Stimulated activated CD4-positive, alpha-beta T cell treated with anti-CD3 and anti-CD28 coated beads, TNF-alpha, amount 100 ng/mL, for 48 hours (primary cell): ENCODE results near the gene ZNF687.

Experiments used
- DNase-seq, 3 donors: peaks; one replicate each; pipeline ENCODE4 v3.0.0-alpha.2; 2020; ENCODE audit warnings: low read depth in 3 of 3

ZNF687 gene

DNA sequence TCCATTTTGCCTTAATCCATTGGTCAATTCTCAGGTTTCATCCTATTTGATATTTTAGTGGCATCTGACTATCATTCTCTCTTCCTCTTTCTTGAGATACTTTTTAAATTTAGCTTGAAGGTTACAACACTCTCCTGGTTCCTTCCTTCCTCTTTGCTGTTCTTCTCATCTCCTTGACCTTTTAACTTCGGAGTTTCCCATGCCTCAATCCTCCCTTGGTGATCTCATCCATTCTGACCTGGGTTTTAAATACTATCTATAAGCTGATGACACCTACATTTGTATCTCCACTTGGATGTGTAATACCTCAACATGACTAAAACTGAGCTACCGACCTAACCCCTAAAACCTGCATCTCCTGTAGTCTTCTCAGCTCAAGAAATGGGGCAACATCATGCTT lies 4.8 kb upstream of the ZNF687 start:
- DNase-seq: no peak

DNA sequence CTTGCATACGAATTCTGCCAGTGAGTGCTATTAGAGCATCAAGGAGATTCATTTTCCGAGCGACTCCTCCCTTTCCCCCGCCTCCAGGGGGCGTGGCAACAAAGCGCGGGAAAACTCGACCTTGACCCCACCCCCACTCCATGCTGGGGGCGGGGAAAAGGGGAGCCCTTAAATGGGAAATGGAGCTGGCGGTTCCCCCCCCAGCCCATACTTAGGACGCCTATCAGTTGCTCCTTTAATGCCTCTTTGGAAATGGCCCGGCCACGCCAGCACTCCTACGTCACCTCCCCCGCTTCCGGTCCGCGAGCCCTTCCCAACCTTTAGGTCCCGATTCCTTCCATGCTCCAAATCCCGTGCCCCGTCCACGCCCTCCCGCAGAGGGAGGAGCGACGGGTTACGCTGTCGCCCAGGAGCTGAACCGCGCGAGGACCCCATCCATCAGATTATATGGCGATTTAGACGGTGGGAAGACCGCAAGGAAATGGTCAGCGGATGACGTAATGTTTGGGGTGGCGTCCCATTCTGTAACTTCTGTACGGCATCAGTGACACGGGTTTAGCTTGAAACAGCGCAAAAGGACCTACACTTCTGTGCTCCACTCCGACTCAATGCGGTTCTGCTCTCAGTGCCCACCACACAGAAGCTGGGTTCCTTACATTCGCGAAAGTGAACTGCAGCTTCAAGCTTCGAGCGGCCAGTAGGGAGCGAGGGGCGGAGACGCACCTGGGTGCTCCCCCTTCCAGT lies 702 bp upstream of the ZNF687 start:
- peak; percentile 93 to 95 (median 94) for DNase-seq

DNA sequence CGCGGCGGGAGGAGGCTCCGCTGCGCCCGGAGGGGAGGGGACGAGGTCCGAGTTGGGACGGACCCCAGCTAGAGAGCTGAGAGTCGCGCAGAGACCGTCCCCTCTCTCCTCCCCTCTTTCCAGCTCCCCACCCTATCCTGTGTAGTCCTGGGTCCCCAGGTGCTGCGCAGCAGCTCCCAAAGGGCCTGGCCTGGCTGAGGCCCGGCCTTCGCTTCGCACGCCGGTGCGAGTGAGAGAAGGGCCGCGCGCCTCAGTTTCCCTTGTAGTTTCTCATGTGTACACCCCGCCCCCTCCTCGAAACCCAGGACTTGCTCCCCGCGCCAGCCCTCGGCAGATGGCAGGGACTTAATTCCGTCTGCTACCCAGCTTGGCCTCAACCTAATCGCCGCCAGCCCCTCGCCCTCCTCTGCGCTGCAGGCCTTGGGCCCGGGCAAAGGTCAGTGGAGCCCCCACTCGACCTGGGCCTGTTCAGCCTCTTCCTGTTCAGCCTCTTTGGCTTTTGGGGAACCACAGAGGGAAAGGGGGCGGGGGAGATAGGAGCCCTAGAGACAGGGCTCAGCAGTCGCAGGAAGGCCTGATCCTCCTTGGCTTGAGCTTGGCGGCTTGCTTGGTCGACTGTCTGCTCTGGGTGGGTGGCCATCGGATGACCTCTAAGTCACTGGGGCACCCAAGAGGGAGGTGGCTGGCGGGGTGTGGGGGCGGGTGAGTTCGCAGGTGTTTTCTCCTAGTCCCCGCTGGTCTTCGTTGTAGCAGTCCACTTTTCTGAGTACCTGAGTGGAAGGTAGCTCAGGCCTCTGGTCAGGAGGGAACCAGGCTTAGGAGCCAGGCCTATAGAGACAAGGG lies 1.0 kb downstream of the ZNF687 start:
- no peak for DNase-seq

DNA sequence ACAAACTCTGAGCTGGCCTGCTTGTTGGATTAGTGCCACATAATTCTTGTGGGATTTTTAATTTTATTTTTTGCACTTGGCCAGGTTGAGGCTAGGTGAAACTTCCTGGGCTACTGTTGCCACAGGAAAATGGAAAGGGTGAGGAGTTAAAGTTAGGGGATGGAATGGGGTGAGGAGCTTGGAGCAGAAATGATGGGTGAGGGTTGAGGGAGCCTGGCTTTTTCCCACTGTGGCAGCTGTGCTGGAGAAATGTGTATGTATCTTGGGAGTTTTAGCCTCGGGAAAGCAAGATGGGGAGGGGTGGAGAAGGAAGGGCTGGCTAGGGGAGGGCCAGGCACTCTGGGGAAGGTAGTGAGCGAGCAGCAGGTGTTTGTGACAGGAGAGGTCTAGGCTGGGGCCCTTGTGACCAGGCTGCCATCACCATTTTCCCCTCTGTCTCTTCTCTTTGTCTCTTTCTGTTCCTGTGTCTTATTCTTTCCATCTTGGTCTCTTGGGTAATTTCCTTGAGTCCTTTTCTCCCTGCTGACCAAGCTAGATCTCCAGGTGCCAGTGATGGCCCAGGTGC lies 2.0 kb downstream of the ZNF687 start:
- DNase-seq: no peak

DNA sequence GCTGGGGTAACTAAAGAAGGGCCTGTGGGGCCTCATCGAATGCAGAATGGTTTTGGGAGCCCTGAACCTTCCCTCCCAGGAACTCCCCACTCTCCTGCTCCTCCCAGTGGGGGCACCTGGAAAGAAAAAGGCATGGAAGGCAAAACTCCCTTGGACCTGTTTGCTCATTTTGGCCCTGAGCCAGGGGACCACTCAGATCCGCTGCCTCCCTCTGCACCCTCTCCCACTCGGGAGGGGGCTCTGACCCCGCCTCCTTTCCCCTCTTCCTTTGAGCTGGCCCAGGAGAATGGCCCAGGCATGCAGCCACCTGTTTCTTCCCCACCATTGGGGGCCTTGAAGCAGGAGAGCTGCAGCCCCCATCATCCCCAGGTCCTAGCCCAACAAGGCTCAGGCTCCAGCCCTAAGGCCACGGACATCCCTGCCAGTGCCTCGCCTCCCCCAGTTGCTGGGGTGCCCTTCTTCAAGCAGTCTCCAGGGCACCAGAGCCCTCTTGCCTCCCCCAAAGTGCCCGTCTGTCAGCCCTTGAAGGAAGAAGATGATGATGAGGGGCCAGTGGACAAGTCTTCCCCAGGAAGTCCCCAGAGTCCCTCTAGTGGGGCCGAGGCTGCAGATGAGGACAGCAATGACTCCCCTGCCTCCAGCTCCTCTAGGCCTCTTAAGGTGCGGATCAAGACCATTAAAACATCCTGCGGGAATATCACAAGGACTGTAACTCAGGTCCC lies 4.7 kb downstream of the ZNF687 start:
- no peak for DNase-seq

DNA sequence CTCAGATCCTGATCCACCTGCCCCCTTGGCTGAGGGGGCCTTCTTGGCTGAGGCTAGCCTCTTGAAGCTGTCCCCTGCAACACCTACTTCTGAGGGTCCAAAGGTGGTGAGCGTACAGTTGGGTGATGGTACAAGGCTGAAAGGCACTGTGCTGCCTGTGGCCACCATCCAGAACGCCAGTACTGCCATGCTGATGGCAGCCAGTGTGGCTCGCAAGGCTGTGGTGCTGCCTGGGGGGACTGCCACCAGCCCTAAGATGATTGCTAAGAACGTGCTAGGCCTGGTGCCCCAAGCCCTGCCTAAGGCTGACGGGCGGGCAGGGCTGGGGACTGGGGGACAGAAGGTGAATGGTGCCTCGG lies 5.2 kb downstream of the ZNF687 start:
- DNase-seq: no peak

DNA sequence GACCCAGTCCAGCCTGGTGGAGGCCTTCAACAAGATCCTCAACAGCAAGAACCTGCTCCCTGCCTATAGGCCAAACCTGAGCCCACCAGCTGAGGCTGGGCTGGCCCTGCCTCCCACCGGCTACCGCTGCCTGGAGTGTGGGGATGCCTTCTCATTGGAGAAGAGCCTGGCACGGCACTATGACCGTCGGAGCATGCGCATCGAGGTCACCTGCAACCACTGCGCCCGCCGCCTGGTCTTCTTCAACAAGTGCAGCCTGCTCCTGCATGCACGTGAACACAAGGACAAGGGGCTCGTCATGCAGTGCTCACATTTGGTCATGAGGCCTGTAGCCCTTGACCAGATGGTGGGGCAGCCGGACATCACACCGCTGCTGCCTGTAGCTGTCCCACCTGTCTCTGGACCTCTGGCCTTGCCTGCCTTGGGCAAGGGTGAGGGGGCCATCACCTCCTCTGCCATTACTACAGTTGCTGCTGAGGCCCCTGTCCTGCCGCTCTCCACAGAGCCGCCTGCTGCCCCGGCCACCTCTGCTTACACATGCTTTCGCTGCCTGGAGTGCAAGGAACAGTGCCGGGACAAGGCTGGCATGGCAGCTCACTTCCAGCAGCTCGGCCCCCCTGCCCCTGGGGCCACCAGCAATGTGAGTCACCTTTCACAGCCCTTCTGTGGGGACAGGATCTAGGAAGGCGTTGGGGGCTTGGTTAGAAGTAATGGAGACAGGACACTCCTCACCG lies 5.8 kb downstream of the ZNF687 start:
- DNase-seq: no peak

DNA sequence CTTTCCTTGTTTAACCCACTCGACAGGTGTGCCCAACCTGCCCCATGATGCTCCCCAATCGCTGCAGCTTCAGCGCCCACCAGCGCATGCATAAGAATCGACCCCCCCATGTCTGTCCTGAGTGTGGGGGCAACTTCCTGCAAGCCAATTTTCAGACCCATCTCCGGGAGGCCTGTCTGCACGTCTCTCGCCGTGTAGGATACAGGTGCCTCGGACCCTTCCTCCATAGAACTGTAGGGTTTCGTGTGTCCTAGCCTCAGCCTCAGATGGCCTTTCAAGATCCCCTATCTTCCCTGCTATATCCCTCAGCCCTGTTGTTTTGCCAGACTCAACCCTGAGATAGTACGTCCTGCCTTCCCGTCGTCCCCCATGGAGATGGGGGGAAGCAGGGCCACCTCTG lies 6.4 kb downstream of the ZNF687 start:
- no peak for DNase-seq

DNA sequence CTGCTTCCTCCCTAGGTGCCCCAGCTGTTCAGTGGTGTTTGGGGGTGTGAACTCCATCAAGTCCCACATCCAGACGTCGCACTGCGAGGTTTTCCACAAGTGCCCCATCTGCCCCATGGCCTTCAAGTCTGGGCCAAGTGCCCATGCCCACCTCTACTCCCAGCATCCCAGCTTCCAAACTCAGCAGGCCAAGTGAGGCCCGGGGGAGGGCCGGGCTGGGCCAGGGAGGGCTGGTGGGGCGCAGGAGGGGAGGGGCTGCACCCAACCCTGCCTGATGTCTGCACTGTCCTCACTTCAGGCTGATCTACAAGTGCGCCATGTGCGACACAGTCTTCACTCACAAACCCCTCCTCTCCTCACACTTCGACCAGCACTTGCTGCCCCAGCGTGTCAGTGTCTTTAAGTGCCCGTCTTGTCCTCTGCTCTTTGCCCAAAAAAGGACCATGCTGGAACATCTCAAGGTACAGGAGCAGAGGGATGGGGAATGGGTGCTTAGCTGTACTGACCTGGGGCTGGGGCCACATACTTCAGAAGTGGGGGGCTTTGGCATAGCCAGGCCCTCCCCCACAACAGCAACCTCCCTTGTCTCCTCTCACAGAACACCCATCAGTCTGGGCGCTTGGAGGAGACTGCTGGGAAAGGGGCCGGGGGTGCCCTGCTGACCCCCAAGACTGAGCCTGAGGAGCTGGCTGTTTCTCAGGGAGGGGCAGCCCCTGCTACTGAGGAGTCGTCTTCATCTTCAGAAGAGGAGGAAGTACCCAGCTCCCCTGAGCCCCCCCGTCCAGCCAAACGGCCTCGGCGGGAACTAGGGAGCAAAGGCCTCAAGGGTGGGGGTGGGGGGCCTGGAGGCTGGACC lies 7.2 kb downstream of the ZNF687 start:
- no peak for DNase-seq

DNA sequence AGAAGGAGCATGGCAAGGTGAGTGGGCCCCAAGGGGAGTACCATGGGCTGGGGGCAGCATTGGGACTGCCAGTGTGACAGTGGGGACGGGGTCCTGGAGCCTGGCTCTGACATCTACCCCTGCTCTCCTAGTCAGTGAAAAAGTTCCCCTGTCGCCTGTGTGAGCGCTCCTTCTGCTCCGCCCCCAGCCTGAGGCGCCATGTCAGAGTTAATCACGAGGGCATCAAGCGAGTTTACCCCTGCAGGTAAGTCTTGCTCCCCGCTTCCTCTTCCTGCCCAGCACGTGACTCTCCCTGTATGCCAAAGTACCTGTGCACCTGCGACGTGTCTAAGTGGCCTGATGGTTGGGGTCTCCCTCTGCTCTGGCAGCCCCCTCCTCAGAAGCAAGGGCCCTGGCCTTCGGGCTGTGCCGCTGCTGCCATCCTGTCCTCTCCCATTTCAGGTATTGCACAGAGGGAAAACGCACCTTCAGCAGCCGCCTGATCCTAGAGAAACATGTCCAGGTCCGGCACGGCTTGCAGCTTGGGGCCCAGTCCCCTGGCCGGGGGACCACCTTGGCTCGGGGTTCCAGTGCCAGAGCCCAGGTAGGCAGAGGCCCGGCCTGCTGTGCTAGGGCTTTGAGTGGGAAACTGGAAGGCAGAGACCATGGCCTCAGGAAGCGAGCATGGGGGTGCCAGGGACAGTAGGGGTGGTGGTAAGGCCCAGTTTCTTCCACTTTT lies 8.1 kb downstream of the ZNF687 start:
- DNase-seq: no peak

DNA sequence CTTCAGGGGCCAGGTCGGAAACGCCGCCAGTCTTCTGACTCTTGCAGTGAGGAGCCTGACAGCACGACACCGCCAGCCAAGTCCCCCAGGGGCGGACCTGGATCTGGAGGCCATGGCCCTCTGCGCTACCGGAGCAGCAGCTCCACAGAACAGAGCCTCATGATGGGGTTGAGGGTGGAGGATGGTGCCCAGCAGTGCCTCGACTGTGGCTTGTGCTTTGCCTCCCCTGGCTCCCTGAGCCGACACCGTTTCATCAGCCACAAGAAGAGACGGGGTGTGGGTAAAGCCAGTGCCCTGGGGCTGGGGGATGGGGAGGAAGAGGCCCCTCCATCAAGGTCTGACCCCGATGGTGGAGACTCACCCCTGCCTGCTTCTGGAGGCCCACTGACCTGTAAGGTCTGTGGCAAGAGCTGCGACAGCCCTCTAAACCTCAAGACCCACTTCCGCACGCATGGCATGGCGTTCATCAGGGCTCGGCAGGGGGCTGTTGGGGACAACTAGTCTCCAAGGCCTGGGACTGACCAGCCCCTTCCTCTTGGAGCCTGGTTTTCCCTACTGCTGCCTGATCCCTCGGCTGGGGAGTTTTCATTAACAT lies 8.7 kb downstream of the ZNF687 start:
- DNase-seq: no peak

DNA sequence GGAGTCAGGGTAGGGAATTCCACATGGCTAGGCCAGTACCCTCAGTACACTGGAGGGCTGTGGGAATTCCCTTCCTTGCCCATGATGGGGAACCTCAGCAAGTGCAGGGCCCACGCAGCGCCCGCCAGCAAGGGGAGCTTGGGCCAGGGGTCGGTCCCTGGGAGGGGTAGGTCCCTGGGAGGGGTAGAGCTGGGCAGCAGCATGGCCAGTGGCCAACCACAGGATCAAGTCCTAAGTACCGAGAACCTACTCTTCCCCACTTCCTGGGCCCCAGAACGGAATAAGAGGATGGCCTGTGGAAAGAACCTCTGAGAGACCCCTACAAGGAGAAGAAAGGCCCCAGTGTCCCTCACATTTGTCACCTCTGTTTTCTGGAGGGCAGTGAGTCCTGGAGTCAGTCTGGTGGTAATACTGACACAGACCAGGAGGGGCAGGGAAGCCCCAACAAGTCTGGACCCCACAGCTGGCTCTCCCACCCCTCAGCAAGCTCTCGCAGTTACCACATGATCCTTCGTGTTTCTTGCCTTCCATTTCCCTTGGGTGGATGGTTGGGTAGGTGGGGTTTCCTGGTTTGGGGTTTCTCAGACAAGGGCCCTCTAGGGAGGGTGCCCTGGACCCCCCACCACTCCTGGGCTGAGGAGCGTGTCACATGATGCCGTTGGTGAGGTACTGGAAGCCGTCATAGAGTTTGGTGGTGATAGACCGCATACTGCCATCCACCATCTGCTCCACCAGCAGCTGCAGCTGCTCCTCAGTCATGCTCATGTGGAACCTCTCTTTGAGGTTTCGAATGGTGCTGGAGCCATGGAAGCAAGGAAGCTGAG lies 10.3 kb downstream of the ZNF687 start:
- no peak for DNase-seq

DNA sequence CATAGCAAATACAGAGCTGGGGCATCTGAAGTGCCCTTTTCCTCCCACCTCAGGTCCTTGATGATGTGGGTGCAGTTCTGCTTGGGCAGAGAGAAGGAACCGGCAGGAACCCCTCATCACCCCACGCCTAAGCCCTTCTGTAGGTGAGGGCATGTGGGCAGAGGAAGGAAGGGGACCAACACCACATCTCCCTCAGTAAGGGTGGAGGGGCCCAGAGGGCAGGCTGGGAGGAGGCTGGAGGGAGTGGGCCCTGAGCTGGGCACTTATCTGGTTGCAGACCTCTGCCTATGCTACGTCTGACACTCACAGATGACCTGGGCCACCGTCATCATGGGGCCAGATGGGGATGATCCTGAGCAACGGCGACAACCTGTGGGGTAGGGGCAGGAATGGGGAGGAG lies 11.0 kb downstream of the ZNF687 start:
- no peak for DNase-seq

DNA sequence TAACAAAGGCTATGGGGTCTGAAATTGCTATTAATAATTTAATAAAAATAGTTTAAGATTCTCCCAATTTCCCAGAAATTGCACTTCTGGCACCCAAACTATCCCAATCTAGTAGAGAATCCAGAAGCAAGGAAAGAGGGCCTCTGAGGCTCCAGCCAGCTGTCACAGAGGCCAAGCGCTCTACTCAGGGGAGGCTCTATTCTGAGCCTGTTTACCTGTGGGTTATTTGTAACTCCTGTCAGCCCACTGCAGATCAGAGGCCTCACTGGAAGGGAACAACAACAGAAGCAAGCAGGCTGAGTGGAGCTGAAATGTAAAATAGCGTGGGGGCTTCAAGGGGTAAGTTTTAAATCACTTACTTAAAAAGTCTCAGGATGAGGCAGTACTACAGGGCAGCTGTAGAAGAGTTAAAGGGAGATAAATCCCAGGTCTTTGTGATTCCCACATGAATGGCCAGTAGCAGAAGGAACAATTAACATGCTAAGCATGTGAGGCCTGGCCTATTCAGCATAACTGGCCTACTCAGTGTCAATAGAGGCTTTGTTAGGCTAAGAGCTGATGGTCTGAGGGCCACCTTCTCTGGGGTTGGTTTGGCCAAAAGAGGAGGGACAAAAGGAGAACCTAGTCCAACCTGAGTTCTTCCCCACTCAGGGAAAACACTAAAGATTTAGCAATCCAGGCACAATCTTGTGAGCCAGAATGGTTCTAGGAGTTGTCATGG lies 12.8 kb downstream of the ZNF687 start:
- no peak for DNase-seq

DNA sequence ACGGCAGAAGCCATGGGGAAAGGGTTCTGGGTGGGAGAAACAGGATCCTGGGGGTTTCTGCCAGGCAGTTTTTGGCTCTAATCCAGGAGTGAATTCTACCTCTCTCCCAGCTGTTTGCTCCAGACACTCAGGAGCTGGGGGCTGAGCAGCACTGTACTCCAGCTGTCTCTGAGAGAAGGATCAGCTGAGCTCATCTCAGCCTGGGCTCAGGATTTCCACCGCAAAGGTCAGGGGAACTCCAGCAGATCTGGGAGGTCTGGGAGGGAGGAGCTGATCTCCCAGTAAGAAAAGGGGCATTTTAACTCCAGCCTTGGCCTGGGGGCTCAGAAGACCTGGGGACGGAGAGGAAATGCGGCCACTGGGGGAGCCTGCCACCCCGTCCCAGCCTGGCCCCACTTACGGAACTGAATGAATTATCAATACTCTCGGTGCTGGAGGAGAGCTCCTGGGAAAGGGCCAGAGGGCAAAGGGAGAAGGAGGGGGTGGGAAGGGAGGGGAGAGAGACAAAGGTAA lies 27.8 kb downstream of the ZNF687 start:
- DNase-seq: no peak

DNA sequence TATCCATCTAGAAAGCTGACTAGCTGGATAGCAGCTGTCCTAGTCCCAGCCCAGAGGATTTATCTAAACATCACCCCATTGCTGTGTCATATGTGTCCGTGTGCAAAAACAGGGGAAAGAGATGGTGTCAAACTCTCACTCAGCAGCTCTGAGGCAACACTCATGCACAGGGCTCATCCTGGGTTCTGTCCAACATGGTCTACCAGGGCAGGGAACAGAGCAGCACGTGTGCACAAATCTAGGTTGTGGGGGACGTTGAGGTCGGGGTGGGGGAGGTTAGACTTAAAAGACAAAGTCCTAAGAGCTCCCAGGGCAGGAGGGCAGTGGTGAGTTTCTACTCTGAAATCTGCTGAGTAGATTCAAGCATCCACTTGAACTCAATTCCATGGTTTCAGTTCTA lies 28.9 kb downstream of the ZNF687 start:
- no peak for DNase-seq

DNA sequence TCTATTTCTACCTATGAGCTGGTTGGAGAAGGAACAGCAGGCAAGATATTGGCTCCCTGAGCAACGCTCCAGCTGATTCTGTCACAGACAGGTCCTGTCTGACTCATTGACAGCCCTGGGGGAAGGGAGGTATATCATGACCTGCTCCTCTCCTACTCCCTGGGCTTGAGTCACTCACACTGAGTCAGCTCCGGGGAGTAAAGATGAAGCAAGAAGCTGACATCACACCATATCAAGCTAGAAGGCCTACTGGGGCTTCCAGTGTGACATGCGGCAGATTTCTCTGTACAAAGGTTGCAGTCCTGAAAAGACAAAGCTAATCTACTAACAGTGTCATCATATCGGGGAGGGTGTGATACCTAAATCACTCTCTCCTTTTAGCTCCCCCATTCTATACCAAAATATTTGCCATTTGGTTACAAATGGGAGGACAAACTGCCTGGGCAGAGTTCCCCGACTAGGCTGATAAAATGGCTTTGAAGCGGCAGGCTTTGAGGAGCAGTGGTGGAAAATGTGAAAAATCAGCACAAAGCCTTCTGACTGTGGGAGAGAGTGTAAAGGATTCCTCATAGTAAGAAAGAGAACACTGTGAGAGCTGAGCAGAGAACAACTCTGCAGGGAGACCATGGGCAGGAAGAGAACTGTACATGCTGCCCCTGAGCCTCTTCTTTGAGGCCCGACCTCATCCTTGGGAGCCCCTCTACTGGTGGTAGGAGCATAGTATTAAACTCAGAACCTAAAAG lies 29.7 kb downstream of the ZNF687 start:
- DNase-seq: peak; percentile 69 to 85 (median 84)
